ENCODE results near the gene CPT1C.

DNA sequence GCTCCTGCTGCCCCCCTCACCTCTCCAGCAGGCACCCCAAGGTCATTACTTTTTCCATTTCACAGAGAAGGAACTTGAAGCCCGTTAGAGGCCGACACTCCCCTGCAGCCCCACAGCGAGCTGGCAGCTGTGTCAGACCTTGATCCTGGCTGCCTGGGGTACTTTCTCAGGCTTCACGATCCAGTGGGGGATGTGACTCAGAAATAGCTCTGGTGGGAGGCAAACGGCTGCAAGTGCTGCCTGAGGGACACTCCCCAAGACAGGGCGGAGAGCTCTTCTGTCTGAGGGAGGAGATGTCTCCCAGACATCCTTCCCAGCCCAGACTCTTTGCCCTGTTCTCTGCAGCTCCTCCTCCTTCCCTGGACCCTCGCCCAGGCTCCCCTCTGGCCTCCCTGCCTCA lies 67.4 kb downstream of the CPT1C start:
- TF ChIP-seq POLR2A (IDR thresholded peaks at IDR 0.05; ENCODE audit: low read depth, low read length) (no peak), SPI1 (IDR thresholded peaks at IDR 0.05; ENCODE audit: low read depth, low read length) (no peak), POLR2AphosphoS5 (IDR thresholded peaks at IDR 0.05; ENCODE audit: low read depth, low read length) (no peak)
